HG02973 (cell line): ENCODE data around the gene CEACAM19.
A peak's percentile ranks its signal among the peaks of the same experiment; 100 is the strongest.
"Not testable (repeated sequence)": the region's sequence is repeated elsewhere in the genome, so short reads cannot be mapped to it uniquely, and the experiment has no call there.

Source experiments
- ATAC-seq: cut with Tn5 transposase; IDR thresholded peaks from one replicate; pipeline ENCODE4 v1.9.1; 2021; ENCODE audit warnings: moderate library complexity; ENCODE audit not compliant: unreplicated experiment

CEACAM19 gene

DNA sequence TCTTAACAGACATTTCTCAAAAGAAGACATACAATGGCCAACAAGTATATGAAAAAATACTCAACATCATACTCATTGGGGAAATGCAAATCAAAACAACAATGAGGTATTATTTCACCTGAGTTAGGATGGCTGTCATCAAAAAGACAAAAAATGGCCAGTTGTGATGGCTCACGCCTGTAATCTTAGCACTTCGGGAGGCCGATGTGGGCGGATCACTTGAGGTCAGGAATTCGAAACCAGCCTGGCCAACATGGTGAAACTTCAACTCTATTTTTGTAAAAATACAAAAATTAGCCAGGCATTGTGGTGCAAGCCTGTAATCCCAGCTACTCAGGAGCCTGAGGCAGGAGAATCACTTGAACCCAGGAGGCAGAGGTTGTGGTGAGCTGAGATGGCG is 49.7 kb downstream of the CEACAM19 start:
- ATAC-seq: no peak

DNA sequence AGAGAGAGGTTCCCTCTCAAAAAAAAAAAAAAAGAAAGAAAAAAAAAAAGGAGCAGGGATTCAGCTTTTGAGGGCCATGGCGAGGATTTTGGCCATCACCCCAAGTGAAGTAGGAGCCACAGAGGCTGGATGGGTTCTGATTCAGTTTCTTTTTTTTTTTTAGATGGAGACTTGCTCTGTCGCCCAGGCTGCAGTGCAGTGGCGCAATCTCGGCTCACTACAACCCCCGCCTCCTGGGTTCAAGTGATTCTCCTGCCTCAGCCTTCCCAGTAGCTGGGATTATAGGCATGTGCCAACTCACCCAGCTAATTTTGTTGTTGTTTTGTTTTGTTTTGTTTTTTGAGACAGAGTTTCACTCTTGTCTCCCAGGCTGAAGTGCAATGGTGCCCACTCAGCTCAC is 50.1 kb downstream of the CEACAM19 start:
- ATAC-seq: not testable (repeated sequence)

DNA sequence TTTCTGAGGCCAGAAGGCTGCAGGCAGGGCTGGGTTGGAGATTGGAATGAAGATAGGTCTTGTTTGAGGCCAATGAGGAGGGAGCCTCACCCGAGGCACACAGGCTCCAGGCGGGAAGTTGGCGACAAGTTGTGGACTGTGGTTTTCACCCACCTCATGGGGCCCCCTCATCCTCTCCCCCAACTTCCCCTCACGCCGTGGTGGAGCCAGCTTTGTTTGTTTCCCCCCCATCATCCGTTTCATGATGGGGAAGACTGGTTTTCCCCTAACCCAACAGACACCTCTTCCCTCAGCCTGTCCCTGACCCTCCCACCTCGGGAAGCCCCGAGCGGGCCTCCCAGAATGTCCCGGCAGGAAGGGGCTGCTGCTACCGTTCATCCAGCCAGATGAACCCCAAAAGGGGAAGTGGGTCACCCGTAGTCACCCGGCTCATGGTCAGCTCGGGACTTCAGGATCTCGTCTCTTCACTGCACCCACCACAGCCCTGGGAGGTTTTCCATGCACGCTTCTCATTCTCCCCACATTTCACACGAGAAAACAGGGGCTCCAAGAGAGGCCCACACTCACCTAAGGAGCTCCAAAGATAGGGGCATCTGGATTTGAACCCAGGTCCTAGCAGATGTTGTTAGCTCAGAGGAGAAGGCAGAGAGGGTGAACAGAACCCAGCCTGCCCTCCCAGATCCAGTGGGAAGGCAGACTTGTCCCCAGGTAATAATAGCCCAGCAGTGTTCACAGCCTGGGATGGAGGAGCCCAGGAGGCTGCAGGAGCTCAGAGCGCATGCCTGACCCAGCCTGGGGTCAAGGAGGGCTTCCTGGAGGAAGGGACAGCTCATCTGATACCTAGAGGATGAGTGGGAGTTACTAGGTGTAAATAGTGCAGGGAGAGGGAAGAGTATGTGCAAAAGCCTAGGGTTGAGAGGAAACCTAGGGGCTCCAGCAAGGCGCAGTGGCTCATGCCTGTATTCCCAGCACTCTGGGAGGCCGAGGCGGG is 51.1 kb downstream of the CEACAM19 start:
- no peak for ATAC-seq

DNA sequence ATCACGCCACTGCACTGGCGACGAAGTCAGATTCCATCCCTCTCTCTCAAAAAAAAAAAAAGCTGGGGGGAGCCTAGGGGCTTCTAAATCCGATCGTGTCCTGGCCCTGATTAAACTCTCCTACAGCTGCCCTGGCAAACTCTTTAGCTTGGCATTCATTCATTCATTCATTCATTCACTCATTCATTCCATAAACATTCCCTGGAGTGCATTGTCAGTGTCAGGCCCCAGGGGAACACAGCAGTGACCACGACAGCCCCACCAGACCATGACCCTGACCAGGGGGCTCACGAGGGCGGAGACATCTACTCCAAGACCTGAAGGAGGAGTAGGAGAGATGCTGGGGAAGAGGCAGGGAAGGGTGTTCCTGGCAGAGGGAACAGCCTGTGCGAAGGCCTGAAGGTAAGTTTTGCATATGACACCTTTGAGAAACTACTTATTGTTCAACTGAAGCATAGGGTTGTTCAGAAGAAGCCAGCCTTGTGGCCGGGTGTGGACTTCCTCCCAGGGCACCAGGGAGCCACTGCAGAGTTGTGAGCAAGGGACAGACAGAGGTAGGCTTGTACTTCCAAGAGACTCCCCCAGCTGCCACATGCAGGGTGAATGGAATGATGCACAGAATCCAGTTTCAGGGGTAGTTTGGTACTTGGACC is 52.1 kb downstream of the CEACAM19 start:
- ATAC-seq: peak; percentile 29

DNA sequence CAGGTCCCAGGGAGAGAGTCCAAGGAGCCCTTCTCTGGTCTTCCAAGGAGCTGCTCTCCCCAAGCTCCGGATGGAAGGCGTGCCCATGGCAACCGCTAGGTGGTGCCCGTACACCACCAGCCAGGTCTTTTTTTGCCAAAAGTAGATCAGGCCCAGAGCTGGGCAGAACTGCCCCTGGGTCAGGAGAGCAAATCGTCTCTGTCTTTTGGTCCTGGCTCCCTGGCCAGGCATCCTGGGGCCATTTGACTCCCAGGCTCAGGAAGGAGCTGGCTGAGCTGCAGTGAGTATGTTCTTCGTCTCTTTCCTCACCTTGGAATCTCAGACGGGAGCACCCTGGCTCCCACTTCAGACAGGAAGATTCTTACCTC is 52.7 kb downstream of the CEACAM19 start:
- ATAC-seq: peak; percentile 46

DNA sequence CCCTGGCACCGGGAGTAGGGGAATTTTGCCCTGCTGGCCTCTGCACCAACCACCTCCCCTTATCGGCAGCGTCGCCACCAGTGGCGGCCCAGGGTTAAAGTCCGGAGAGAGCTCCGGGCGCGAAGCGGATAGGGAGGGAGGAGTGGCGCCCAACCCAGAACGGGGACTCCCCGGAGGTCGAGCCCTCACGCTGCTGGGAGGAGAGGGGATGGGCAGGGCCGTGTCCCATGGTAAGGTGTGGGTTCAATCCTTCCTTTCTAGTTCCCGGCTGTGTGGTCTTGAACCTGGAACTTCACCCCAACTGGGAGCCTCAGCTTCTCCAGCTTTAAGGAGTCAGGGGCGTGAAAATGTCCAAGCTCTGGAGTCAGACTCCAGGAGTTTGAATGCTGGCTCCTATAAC is 54.0 kb downstream of the CEACAM19 start:
- ATAC-seq: no peak

DNA sequence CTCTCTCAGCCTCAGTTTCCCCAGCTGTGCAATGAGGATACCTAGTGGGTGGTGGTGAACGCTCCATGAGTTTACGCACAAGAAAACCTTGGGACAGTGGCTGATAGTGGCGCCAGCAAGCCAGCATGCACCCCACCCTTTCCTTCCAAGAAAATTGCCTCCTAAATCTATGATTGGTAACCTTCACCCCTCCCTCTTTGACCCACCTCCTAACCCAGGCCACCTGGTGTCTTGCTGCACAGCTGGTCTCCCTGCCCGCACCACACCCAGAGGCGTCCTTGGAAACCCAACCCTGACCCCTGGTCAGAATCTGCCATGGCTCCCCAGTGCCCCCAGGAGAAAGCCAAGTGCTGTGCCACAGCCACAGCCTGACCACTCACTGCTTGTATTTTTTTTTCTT is 54.4 kb downstream of the CEACAM19 start:
- no peak for ATAC-seq

DNA sequence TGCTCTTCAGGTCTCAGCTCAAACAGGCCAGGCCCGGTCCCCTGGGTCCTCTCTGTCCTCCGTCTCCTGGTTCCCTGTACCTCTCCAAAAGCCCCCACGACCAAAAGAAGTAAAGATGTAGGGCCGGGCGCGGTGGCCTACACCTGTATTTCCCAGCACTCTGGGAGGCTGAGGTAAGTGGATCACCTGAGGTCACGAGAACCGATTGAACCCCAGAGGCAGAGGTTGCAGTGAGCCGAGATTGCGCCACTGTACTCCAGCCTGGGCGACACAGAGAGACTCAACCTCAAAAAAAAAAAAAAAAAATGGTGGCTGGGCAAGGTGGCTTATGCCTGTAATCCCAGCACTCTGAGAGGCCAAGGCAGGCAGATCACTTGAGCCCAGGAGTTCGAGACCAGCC is 55.2 kb downstream of the CEACAM19 start:
- ATAC-seq: no peak

DNA sequence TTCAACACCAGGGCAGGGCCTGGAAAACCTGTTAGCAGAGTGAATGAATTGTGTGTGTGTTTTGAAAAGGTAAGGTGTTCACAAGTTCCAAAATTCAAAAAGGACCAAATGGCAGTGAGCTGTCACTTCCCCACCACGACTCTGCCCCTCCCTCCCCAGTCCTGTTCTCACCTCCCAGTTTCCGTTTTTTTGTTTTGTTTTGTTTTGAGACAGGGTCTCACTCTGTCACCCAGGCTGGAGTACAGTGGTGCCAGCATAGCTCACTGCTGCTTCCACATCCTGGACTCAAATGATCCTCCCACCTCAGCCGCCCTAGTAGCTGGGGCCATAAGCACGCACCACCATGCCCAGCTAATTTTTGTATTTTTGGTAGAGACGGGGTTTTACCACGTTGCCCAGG is 56.9 kb downstream of the CEACAM19 start:
- no peak for ATAC-seq

DNA sequence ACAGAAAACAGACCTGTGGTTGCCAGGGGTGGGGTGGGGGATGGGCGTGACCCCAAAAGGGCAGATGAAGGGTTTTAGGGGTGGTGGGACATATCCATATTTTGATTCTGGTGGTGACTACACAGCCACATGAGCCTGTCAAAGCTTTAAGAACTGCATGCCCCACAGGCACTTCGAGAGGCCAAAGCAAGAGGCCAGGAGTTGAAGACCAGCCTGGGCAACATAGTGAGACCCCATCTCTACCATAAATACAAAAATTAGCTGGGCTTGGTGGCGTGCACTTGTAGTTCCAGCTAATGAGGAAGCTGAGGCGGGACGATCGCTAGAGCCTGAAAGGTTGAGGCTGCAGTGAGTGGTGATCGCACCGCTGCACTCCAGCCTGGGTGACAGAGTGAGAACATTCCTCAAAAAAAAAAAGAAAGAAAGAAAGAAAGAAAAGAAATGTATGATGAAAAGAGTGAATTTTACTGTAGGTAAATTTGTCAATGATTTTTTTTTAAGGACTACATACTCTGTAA is 58.3 kb downstream of the CEACAM19 start:
- ATAC-seq: no peak

DNA sequence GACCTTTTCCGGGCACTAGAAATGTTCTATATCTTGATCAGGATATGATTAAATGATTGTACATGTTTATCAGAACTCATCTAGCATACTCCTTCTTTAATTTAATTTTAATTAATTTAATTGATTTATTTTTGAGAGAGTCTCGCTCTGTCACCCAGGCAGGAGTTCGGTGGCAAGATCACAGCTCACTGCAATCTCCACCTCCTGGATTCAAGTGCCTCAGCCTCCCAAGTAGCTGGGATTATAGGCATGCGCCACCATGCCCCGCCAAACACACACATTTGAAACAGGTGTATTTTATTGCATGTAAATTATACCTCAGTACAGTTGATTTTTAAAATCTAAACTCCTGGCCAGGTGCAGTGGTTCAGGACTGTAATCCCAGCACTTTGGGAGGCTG is 59.8 kb downstream of the CEACAM19 start:
- ATAC-seq: no peak

DNA sequence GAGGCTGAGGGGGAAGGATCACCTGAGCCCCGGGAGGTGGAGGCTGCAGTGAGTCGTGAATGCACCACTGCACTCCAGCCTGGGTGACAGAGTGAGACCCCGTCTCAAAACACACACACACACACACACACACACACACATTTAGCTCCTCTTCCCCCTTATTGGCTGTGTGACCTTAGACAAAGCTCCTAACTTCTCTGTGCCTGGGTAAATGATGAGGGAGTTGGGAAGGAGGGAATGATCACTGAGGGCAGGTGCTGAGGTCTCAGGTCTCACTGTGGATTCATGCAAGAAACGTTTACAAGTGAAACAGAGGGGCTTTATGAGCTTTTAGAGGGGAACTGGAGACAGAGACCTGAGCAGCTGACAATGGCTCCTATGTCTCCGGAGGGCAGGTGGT is 60.3 kb downstream of the CEACAM19 start:
- no peak for ATAC-seq

DNA sequence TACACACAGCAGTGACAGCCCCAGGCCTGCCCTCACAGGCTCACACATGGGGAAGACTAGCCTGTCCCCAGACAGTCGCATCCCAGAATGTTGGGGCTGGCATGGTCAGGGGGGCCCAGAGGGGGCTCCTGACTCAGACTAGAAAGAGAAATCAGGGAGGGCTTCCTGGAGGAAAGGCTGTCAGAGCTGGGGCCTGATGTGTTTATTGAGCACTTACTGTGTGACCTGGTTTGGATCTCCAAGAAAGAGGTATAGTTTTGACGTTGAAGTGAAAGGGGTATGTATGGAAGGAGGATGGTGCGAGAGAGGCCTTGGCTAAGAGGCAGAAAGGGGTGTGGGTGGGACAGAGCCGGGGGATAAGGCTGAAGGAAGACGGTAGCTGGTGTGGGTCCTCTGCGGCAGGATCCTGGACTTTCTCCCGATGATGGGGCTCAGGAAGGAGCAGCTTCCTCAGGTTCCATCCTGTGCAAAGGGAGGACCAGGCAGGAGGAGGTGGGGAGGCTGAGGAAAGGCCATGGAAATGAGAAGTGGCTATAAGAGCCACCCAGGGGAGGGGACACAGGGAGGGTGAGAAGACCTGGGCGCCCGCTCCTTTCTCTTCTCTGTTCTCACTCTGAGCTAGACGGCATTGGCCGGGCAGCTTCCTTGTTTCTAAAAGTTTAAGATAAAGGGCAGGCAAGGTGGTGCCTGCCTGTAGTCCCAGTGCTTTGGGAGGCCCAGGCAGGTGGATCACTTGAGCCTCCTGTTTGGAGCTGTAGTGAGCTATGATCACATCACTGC is 61.1 kb downstream of the CEACAM19 start:
- ATAC-seq: no peak
